ENCODE data around the gene POLR3GL. TPM values are rescaled to one million over a fixed set of nuclear protein-coding genes. Genes with fewer than 3 reads are reported as not detected.
A peak's percentile ranks its signal among the peaks of the same experiment; 100 is the strongest.

POLR3GL gene
- total RNA-seq, 1 experiment from 2014 or later, result 10.6 TPM

GRCh38 chr1:145975216-145975615 lies 10.7 kb downstream of the POLR3GL start:
- H3K4me2 ChIP-seq, result no peak overlapping the region
- H3K79me2 ChIP-seq (ENCODE audit: low read depth), result no peaks in the 10 kb centered on the region
- H3K9me3 ChIP-seq (ENCODE audit: insufficient read depth, low read depth), result no peaks in the 10 kb centered on the region
- H4K20me1 ChIP-seq (ENCODE audit: insufficient read depth), result no peaks in the 10 kb centered on the region
- CTCF ChIA-PET, result no interaction called here
- H3K9me2 ChIP-seq (ENCODE audit: insufficient read depth), result no peaks in the 10 kb centered on the region
- H3K27me3 ChIP-seq (ENCODE audit: insufficient read depth, low read depth), result no peaks in the 10 kb centered on the region
- no peak overlapping the region for H2AFZ ChIP-seq
- no peaks in the 10 kb centered on the region for H3K36me3 ChIP-seq (ENCODE audit: low read depth)
- peaks cover 25% of the 10 kb centered on the region for H3K4me1 ChIP-seq (replicated peaks; ENCODE audit: insufficient read depth)
- BruUV-seq (replicated peaks), result no TSS peak
- TF ChIP-seq, protein P1, sequence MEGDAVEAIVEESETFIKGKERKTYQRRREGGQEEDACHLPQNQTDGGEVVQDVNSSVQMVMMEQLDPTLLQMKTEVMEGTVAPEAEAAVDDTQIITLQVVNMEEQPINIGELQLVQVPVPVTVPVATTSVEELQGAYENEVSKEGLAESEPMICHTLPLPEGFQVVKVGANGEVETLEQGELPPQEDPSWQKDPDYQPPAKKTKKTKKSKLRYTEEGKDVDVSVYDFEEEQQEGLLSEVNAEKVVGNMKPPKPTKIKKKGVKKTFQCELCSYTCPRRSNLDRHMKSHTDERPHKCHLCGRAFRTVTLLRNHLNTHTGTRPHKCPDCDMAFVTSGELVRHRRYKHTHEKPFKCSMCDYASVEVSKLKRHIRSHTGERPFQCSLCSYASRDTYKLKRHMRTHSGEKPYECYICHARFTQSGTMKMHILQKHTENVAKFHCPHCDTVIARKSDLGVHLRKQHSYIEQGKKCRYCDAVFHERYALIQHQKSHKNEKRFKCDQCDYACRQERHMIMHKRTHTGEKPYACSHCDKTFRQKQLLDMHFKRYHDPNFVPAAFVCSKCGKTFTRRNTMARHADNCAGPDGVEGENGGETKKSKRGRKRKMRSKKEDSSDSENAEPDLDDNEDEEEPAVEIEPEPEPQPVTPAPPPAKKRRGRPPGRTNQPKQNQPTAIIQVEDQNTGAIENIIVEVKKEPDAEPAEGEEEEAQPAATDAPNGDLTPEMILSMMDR (conservative IDR thresholded peaks at IDR 0.05), result no peak
- TF ChIP-seq EZH2 (IDR thresholded peaks at IDR 0.05; ENCODE audit: low read depth), result no peak
- intact Hi-C loops (cut with micrococcal nuclease; ENCODE audit: unreplicated experiment), result loop anchor here (2.0 to 5.0 kb wide), 2 partner anchors 58 to 126 kb away; partner anchors contain the start of gene PEX11B
- H3F3A ChIP-seq (ENCODE audit: insufficient read depth, low read depth), result peaks cover 26% of the 10 kb centered on the region
- no peak overlapping the region for H3K27ac ChIP-seq
- H3K4me3 ChIP-seq, result no peak overlapping the region
- DNase-seq, result no peak
- POLR2A ChIA-PET (ENCODE audit: unreplicated experiment), result interaction anchor here (0.6 kb wide), 1 partner anchor 11 kb away, joined by 5 read pairs; the partner anchor contains the start of gene ANKRD34A

DNA sequence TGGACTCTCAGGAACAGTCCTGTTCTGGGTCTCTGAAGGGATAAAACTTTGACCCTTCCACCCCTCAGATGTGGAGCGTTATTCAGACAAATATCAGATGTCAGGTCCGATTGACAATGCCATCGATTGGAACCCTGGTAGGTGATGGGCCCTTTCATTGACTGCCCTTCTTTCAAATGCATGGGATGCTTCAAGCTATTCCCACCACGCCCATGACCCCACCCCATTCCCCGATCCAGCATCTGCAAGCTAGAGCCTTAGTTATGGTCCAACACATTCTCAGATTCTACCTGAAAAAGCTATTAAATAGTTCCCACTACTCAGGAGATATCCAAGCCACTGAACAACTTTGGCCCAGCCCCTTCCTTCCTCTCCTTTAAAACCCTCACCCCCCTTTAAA lies 12.5 kb downstream of the POLR3GL start:
- POLR2A ChIA-PET (ENCODE audit: unreplicated experiment), result no interaction called here
- no peaks in the 10 kb centered on the region for H3K9me3 ChIP-seq (ENCODE audit: insufficient read depth, low read depth)
- DNase-seq, result no peak
- H3K27ac ChIP-seq, result no peak overlapping the region
- BruUV-seq (replicated peaks), result no TSS peak
- H3K9me2 ChIP-seq (ENCODE audit: insufficient read depth), result no peaks in the 10 kb centered on the region
- no peaks in the 10 kb centered on the region for H3K27me3 ChIP-seq (ENCODE audit: insufficient read depth, low read depth)
- CTCF ChIA-PET, result interaction anchor here (1.5 to 4.7 kb wide), 2 partner anchors 30 to 85 kb away, joined by 4 to 24 read pairs; no protein-coding TSS in a partner anchor
- no peak for TF ChIP-seq EZH2 (IDR thresholded peaks at IDR 0.05; ENCODE audit: low read depth)
- TF ChIP-seq, protein P1 (conservative IDR thresholded peaks at IDR 0.05), result no peak
- peaks cover 27% of the 10 kb centered on the region for H3F3A ChIP-seq (ENCODE audit: insufficient read depth, low read depth)
- H2AFZ ChIP-seq, result no peak overlapping the region
- H3K79me2 ChIP-seq (ENCODE audit: low read depth), result no peaks in the 10 kb centered on the region
- peaks cover 34% of the 10 kb centered on the region for H3K4me1 ChIP-seq (replicated peaks; ENCODE audit: insufficient read depth)
- H3K4me3 ChIP-seq, result no peak overlapping the region
- H4K20me1 ChIP-seq (ENCODE audit: insufficient read depth), result no peaks in the 10 kb centered on the region
- H3K36me3 ChIP-seq (ENCODE audit: low read depth), result no peaks in the 10 kb centered on the region
- H3K4me2 ChIP-seq, result peak overlapping the region; percentile 89; the same call in 1 of the 2 replicates
- intact Hi-C loops (cut with micrococcal nuclease; ENCODE audit: unreplicated experiment), result loop anchor here (5.0 kb wide), 1 partner anchor 60 kb away; the partner anchor contains the start of gene PEX11B

GRCh38 chr1:145977486-145978470 lies 13.3 kb downstream of the POLR3GL start:
- Histone ChIP-seq H3K9me2 (ENCODE audit: insufficient read depth) (no peaks in the 10 kb centered on the region), H3F3A (ENCODE audit: insufficient read depth, low read depth) (peaks cover 27% of the 10 kb centered on the region), H2AFZ (0 out of 2 replicates have a peak overlapping the region, but pooled peaks have one; percentile 45), H3K27me3 (ENCODE audit: insufficient read depth, low read depth) (no peaks in the 10 kb centered on the region), H3K4me1 (replicated peaks; ENCODE audit: insufficient read depth) (peaks cover 37% of the 10 kb centered on the region), H3K79me2 (ENCODE audit: low read depth) (no peaks in the 10 kb centered on the region), H3K27ac (peak overlapping the region; percentile 100), H3K4me2 (peak overlapping the region; percentile 89), H3K36me3 (ENCODE audit: low read depth) (no peaks in the 10 kb centered on the region), H4K20me1 (ENCODE audit: insufficient read depth) (no peaks in the 10 kb centered on the region), H3K9me3 (ENCODE audit: insufficient read depth, low read depth) (no peaks in the 10 kb centered on the region), H3K4me3 (peak overlapping the region; percentile 55; the same call in 1 of the 2 replicates)
- ChIA-PET CTCF (interaction anchor here (0.6 to 4.7 kb wide), 5 partner anchors 20 to 133 kb away, joined by 3 to 24 read pairs (median 6); partner anchors contain the start of genes NUDT17 and PIAS3), POLR2A (ENCODE audit: unreplicated experiment) (interaction anchor here (0.7 kb wide), 2 partner anchors 12 to 1566 kb away, joined by 3 to 4 read pairs; no protein-coding TSS in a partner anchor)
- BruUV-seq (replicated peaks), result no TSS peak
- intact Hi-C loops (cut with micrococcal nuclease; ENCODE audit: unreplicated experiment), result loop anchor here (2.0 to 5.0 kb wide), 3 partner anchors 29 to 60 kb away; partner anchors contain the start of gene PEX11B
- DNase-seq, result peak; percentile 52 to 77
- TF ChIP-seq EZH2 (IDR thresholded peaks at IDR 0.05; ENCODE audit: low read depth), result no peak
- TF ChIP-seq, protein P1 (conservative IDR thresholded peaks at IDR 0.05), result peak; percentile 91

Measured in PC-9 (cell line).